Measurements from ENCODE around the gene ZNF536.

DNA sequence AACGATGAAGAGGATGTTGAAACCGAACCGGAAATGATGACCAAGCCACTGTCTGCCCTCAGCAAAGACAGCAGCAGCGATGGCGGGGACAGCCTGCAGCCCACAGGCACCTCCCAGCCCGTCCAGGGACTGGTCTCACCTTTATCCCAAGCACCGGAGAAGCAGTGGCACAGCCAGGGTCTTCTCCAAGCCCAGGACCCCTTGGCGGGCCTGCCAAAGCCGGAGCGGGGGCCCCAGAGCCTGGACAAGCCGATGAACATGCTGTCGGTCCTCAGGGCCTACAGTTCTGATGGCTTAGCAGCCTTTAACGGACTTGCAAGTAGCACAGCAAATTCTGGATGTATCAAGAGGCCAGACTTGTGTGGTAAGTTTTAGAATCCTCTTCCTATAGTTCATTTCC lies 177.0 kb downstream of the ZNF536 start:
- TF ChIP-seq CTCF (IDR thresholded peaks at IDR 0.05) (no peak), POLR2A (IDR thresholded peaks at IDR 0.05) (no peak)

All from right lobe of liver (tissue), 4 donors.